DND-41 (cell line): ENCODE measurements around the gene ATOH7.

Experiments used
- ATAC-seq: fragments of 200-7000 bp; cut with Tn5 transposase; 3 replicates; pipeline ENCODE4 v1.9.1; 2021; ENCODE audit warnings: low read depth; ENCODE audit not compliant: insufficient read depth
- DNase-seq: peaks from one replicate; pipeline ENCODE4 v3.0.0-alpha.2; 2020
- H2AFZ ChIP-seq: 2 replicates; pipeline ENCODE4 v1.6.0; 2012; ENCODE audit warnings: low read depth, low read length
- H3K27ac ChIP-seq: 2 replicates; pipeline ENCODE4 v1.5.1; 2012; ENCODE audit warnings: low read length, inconsistent platforms
- H3K27me3 ChIP-seq: fragments of 200-600 bp; sonication (generic); 2 replicates; pipeline ENCODE4 v1.6.0; 2012; ENCODE audit warnings: low read length, mild to moderate bottlenecking, inconsistent platforms; ENCODE audit not compliant: insufficient read depth, poor library complexity
- H3K36me3 ChIP-seq: 2 replicates; pipeline ENCODE4 v1.5.1; 2012; ENCODE audit warnings: low read length, inconsistent platforms; ENCODE audit not compliant: insufficient read depth
- H3K4me1 ChIP-seq: 2 replicates; pipeline ENCODE4 v1.5.1; 2012; ENCODE audit warnings: mild to moderate bottlenecking, low read length; ENCODE audit not compliant: insufficient read depth
- H3K4me2 ChIP-seq: 2 replicates; pipeline ENCODE4 v1.6.0; 2012; ENCODE audit warnings: mild to moderate bottlenecking, moderate library complexity, low read length, inconsistent platforms; ENCODE audit not compliant: insufficient read depth
- H3K4me3 ChIP-seq, 2 experiments: fragments of 200-600 bp in 1 of 2; shearing (Covaris generic) in 1 of 2; 2 replicates each; pipeline ENCODE4 v1.5.1; 2012 to 2016; ENCODE audit warnings: inconsistent platforms in 2 of 2, low read length in 2 of 2, mild to moderate bottlenecking in 2 of 2, low read depth in 1 of 2, moderate library complexity in 1 of 2
- H3K79me2 ChIP-seq: 2 replicates; pipeline ENCODE4 v1.6.0; 2012; ENCODE audit warnings: low read length, inconsistent platforms; ENCODE audit not compliant: insufficient read depth
- H3K9ac ChIP-seq: 2 replicates; pipeline ENCODE4 v1.6.0; 2012; ENCODE audit warnings: low read depth, mild to moderate bottlenecking, inconsistent platforms, low read length, moderate library complexity
- H3K9me3 ChIP-seq: 2 replicates; pipeline ENCODE4 v1.5.1; 2012; ENCODE audit warnings: low read length, moderate library complexity, mild to moderate bottlenecking, inconsistent platforms; ENCODE audit not compliant: insufficient read depth, severe bottlenecking
- H4K20me1 ChIP-seq: 2 replicates; pipeline ENCODE4 v1.6.0; 2012; ENCODE audit warnings: low read length; ENCODE audit not compliant: insufficient read depth
- CTCF ChIP-seq: IDR thresholded peaks from 2 replicates; pipeline ENCODE4 v1.5.1; 2012; ENCODE audit warnings: borderline replicate concordance, low read length, moderate library complexity, mild to moderate bottlenecking; ENCODE audit not compliant: poor library complexity, severe bottlenecking; ENCODE audit errors: extremely low read depth
- EZH2 ChIP-seq: IDR thresholded peaks from 3 replicates; pipeline ENCODE4 v1.6.1; 2012; ENCODE audit warnings: borderline replicate concordance, low read depth, mild to moderate bottlenecking, moderate library complexity, low read length, inconsistent platforms; ENCODE audit not compliant: severe bottlenecking

The ATOH7 gene

GRCh38 chr10:68211669-68212068, 20.2 kb downstream of the ATOH7 start:
- H3K9me3 ChIP-seq, result no peaks in the 10 kb centered on the region
- H3K9ac ChIP-seq, result no peak overlapping the region
- H2AFZ ChIP-seq, result no peak overlapping the region
- no peaks in the 10 kb centered on the region for H3K79me2 ChIP-seq
- H3K27ac ChIP-seq, result no peak overlapping the region
- no peaks in the 10 kb centered on the region for H4K20me1 ChIP-seq
- TF ChIP-seq EZH2 (no peak), CTCF (no peak)
- ATAC-seq (no peak), DNase-seq (no peak)
- no peaks in the 10 kb centered on the region for H3K36me3 ChIP-seq
- H3K4me2 ChIP-seq, result no peak overlapping the region
- H3K4me3 ChIP-seq, result no peak overlapping the region
- H3K27me3 ChIP-seq, result peaks cover 2% of the 10 kb centered on the region
- H3K4me1 ChIP-seq, result no peaks in the 10 kb centered on the region

- Histone ChIP-seq H3K4me2 (no peak overlapping the region), H3K9ac (no peak overlapping the region), H3K36me3 (no peaks in the 10 kb centered on the region), H3K4me3 (no peak overlapping the region), H3K79me2 (no peaks in the 10 kb centered on the region), H3K27ac (no peak overlapping the region), H3K9me3 (no peaks in the 10 kb centered on the region), H4K20me1 (no peaks in the 10 kb centered on the region), H2AFZ (no peak overlapping the region), H3K4me1 (no peaks in the 10 kb centered on the region), H3K27me3 (peaks cover 7% of the 10 kb centered on the region)
- peak; percentile 57 for TF ChIP-seq CTCF
- no peak for TF ChIP-seq EZH2
- ATAC-seq (peak; percentile 64), DNase-seq (peak; percentile 22)
Measured at GRCh38 chr10:68208424-68209042, 23.4 kb downstream of the ATOH7 start.

GRCh38 chr10:68202960-68203353, 29.0 kb downstream of the ATOH7 start:
- no peaks in the 10 kb centered on the region for H3K79me2 ChIP-seq
- no peak overlapping the region for H3K4me2 ChIP-seq
- no peak overlapping the region for H3K27ac ChIP-seq
- no peaks in the 10 kb centered on the region for H3K4me1 ChIP-seq
- H3K9ac ChIP-seq, result no peak overlapping the region
- no peak overlapping the region for H3K4me3 ChIP-seq
- H3K9me3 ChIP-seq, result no peaks in the 10 kb centered on the region
- ATAC-seq (peak; percentile 44; the same call in 1 of the 3 replicates), DNase-seq (no peak)
- no peak for TF ChIP-seq CTCF
- no peak for TF ChIP-seq EZH2
- no peaks in the 10 kb centered on the region for H4K20me1 ChIP-seq
- no peaks in the 10 kb centered on the region for H3K36me3 ChIP-seq
- H2AFZ ChIP-seq, result no peak overlapping the region
- peaks cover 11% of the 10 kb centered on the region for H3K27me3 ChIP-seq
